Endothelial cell (in vitro differentiated cells): Measurements from ENCODE around the gene ADRM1. TPM values are rescaled to one million over a fixed set of nuclear protein-coding genes. Genes with fewer than 3 reads are reported as not detected.

Experiments
- DNase-seq: peaks from one replicate; pipeline ENCODE4 v3.0.0; 2021; ENCODE audit warnings: low spot score
- H3K27ac Mint-ChIP-seq: one replicate; pipeline ENCODE4 v1.8.0; 2021; ENCODE audit warnings: mixed read lengths, inconsistent platforms; ENCODE audit not compliant: unreplicated experiment
- H3K27me3 Mint-ChIP-seq: one replicate; pipeline ENCODE4 v1.8.0; 2021; ENCODE audit warnings: mild to moderate bottlenecking, moderate library complexity, mixed read lengths, inconsistent platforms; ENCODE audit not compliant: unreplicated experiment
- H3K36me3 Mint-ChIP-seq: one replicate; pipeline ENCODE4 v1.8.0; 2021; ENCODE audit warnings: mild to moderate bottlenecking, low read depth, mixed read lengths, inconsistent platforms; ENCODE audit not compliant: unreplicated experiment
- H3K4me1 Mint-ChIP-seq: one replicate; pipeline ENCODE4 v1.8.0; 2021; ENCODE audit warnings: mild to moderate bottlenecking, mixed read lengths, inconsistent platforms; ENCODE audit not compliant: unreplicated experiment
- H3K4me3 Mint-ChIP-seq: one replicate; pipeline ENCODE4 v1.8.0; 2021; ENCODE audit warnings: mild to moderate bottlenecking, mixed read lengths, inconsistent platforms; ENCODE audit not compliant: unreplicated experiment
- H3K9me3 Mint-ChIP-seq: one replicate; pipeline ENCODE4 v1.8.0; 2021; ENCODE audit warnings: mixed read lengths, inconsistent platforms; ENCODE audit not compliant: unreplicated experiment
- total RNA-seq: library from RNA; stranded (reverse); fragmentation: NEBNext Ultra II Directional; extraction: Animal tissue kit (Norgen Biotek cat#: 25700); gene quantifications from one replicate; pipeline ENCODE4 v1.2.1, GENCODE V29; 2021; ENCODE audit not compliant: unreplicated experiment
- TF ChIP-seq, protein P1 (sequence below): fragments of 200-600 bp; sonication (generic); IDR thresholded peaks from one replicate; pipeline ENCODE4 v1.5.0; 2021; ENCODE audit warnings: antibody characterized with exemption; ENCODE audit not compliant: unreplicated experiment

ADRM1 gene
- total RNA-seq, 1 donor from 2014 or later, result 132 TPM

DNA sequence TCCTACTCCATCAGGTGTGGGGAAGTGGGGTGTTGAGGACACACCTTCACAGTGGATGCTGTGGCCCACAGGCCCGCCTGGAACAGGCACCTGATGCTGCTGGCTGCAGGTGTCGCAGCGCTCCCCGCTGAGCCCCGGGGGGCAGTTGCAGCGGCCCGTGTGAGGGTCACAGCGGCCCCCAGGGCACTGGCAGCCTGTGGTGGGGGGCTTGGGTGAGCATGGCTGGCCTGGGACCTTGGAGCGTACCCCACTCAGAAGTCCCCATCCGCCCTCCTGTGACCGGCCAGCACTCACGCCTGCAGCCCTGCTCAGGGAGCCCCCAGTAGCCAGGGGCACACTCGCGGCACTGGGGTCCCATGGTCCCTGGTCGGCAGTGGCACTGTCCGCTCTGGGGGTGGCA lies 19.2 kb downstream of the ADRM1 start:
- H3K4me3 Mint-ChIP-seq, result no peak overlapping the region
- H3K36me3 Mint-ChIP-seq, result peaks cover 8% of the 10 kb centered on the region
- no peaks in the 10 kb centered on the region for H3K9me3 Mint-ChIP-seq
- H3K27ac Mint-ChIP-seq, result no peak overlapping the region
- H3K4me1 Mint-ChIP-seq, result no peaks in the 10 kb centered on the region
- TF ChIP-seq, protein P1, sequence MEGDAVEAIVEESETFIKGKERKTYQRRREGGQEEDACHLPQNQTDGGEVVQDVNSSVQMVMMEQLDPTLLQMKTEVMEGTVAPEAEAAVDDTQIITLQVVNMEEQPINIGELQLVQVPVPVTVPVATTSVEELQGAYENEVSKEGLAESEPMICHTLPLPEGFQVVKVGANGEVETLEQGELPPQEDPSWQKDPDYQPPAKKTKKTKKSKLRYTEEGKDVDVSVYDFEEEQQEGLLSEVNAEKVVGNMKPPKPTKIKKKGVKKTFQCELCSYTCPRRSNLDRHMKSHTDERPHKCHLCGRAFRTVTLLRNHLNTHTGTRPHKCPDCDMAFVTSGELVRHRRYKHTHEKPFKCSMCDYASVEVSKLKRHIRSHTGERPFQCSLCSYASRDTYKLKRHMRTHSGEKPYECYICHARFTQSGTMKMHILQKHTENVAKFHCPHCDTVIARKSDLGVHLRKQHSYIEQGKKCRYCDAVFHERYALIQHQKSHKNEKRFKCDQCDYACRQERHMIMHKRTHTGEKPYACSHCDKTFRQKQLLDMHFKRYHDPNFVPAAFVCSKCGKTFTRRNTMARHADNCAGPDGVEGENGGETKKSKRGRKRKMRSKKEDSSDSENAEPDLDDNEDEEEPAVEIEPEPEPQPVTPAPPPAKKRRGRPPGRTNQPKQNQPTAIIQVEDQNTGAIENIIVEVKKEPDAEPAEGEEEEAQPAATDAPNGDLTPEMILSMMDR, result no peak
- H3K27me3 Mint-ChIP-seq, result peaks cover 9% of the 10 kb centered on the region
- no peak for DNase-seq

DNA sequence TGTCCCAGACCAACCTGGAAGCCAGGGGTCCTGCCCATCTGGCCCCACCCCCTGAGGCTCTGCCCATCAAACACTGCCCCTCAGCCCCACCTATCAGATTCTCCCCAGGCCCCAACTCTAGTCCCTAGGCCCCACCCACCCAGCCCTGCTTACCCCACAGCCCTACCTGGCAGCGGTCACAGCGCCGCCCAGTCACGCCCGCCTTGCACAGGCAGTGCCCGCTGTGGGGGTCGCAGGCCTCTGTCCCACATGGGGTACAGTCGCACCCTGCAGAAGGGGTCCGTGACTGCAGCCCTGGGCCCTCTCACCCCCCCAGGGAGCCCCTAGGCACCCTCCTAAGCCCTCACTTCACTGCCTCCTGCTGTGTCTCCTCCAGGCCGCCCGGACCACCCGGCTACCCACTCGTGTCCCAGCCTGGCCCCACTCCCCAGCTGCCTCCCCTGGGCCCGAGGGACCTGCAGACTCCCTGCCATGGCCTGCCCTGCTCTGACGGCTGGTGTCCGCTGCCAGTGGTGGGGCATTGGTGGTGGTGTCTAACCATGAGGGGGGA lies 19.8 kb downstream of the ADRM1 start:
- no peaks in the 10 kb centered on the region for H3K4me1 Mint-ChIP-seq
- H3K27ac Mint-ChIP-seq, result no peak overlapping the region
- H3K27me3 Mint-ChIP-seq, result peaks cover 9% of the 10 kb centered on the region
- TF ChIP-seq, protein P1, result no peak
- H3K4me3 Mint-ChIP-seq, result no peak overlapping the region
- DNase-seq, result no peak
- peaks cover 8% of the 10 kb centered on the region for H3K36me3 Mint-ChIP-seq
- H3K9me3 Mint-ChIP-seq, result no peaks in the 10 kb centered on the region

DNA sequence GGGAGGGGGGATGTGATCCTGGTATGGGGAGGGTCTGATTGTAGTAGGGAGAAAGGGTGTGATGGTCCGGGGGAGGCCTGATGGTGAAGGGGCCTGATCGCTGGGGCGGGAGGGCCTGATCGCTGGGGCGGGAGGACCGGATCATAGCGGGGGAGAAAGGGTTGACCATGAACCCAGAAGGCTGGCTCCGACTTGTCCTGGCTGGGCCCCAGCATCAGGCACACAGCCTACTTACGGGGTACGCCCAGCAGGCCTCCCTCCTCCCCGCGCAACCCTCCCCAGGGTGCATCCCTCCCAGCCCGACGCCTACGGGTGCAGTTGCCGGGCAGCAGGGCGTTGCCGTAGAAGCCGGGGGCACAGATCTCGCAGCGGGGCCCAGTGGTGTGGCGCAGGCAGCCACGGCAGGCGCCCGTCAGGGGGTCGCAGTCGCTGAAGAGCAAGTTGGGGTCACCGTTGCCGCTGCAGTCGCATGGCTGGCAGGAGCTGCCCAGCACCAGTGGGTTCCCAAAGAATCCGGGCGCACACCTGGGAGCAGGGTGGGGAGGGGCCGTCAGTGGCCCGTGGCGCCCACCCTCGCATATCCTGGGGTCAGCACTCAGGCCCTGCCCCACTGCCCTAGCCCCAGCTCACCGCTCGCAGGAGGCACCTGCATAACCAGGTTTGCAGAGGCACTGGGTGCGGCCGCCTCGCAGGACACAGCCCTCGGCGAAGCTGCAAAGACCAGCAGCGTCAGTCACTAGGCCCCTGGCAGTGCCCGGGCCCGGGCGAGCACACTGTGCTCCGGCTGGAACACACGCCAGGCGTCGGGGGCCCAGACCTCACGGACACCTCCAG lies 20.6 kb downstream of the ADRM1 start:
- no peak overlapping the region for H3K4me3 Mint-ChIP-seq
- H3K4me1 Mint-ChIP-seq, result no peaks in the 10 kb centered on the region
- no peaks in the 10 kb centered on the region for H3K9me3 Mint-ChIP-seq
- no peak overlapping the region for H3K27ac Mint-ChIP-seq
- H3K36me3 Mint-ChIP-seq, result peaks cover 8% of the 10 kb centered on the region
- no peak for DNase-seq
- peaks cover 9% of the 10 kb centered on the region for H3K27me3 Mint-ChIP-seq
- TF ChIP-seq, protein P1, result no peak

DNA sequence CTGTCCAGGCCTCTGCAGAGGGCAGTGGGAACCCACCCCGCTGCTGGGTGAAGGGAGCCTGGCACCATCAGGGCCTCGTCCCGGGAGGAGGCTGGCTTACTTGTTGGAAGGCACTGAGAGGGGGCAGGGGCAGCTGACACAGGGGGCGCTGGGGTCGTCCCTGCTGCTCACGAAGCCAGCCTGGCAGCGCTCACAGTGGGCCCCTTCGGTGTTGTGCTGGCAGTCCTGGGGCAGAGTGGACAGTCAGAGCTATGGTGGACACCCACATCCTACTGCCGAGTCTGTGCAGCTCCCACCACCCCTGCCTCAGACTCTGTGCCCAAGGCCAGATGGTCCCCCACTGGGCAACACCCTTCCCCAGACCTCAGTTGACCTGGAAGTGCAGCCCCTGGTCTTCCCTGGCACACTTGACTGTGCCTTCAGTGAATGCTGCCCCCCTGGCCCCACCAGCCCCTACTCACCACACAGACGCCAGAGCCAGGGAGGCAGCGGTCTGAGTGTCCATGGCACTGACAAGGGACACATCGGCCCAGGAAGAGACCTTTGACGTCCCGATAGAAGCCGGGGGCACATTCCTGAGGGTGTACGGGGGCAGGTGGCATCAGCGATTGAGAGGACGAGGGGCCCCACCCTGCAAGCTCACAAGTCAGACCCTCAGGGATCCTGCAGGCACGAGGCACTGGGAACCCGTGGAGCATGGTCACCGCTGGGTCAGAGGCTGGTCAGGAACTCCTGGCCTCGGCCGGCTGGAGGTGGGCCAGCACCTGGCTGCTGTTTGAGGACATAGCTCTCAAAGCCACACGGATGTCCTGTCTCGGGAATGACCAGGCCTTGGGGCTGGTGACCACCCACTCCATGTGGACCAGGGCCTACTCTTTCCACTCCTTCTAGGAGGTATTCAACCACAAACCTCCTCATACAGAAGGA lies 21.4 kb downstream of the ADRM1 start:
- no peak overlapping the region for H3K27ac Mint-ChIP-seq
- no peak for DNase-seq
- H3K27me3 Mint-ChIP-seq, result peaks cover 7% of the 10 kb centered on the region
- H3K4me1 Mint-ChIP-seq, result no peaks in the 10 kb centered on the region
- TF ChIP-seq, protein P1, result no peak
- H3K36me3 Mint-ChIP-seq, result peaks cover 8% of the 10 kb centered on the region
- H3K4me3 Mint-ChIP-seq, result no peak overlapping the region
- H3K9me3 Mint-ChIP-seq, result no peaks in the 10 kb centered on the region
